HepG2 (cell line): ENCODE results near the gene OCSTAMP. TPM values are rescaled to one million over a fixed set of nuclear protein-coding genes. Genes with fewer than 3 reads are reported as not detected.
A peak's percentile ranks its signal among the peaks of the same experiment; 100 is the strongest.

Source experiments
- BRF2 ChIP-seq: sonication (generic); formaldehyde crosslinking; IDR thresholded peaks from 2 replicates; pipeline ENCODE4 v1.8.1; 2022; ENCODE audit warnings: mild to moderate bottlenecking, missing genetic modification reagents
- DZIP1 ChIP-seq: sonication (generic); formaldehyde crosslinking; IDR thresholded peaks from 2 replicates; pipeline ENCODE4 v1.5.0; 2020; ENCODE audit warnings: mild to moderate bottlenecking, missing genetic modification reagents
- ETS1 ChIP-seq: sonication (generic); formaldehyde crosslinking; IDR thresholded peaks from 2 replicates; pipeline ENCODE4 v1.4.0; 2020; ENCODE audit warnings: missing genetic modification reagents
- MED1 ChIP-seq: sonication (generic); formaldehyde crosslinking; IDR thresholded peaks from 2 replicates; pipeline ENCODE4 v1.4.0; 2020; ENCODE audit warnings: missing genetic modification reagents
- NFAT5 ChIP-seq: sonication (generic); formaldehyde crosslinking; IDR thresholded peaks from 2 replicates; pipeline ENCODE4 v1.4.0; 2020; ENCODE audit warnings: missing genetic modification reagents
- NR3C1 ChIP-seq: sonication (generic); formaldehyde crosslinking; IDR thresholded peaks from 2 replicates; pipeline ENCODE4 v1.4.0; 2020; ENCODE audit warnings: missing genetic modification reagents
- RFX3 ChIP-seq: IDR thresholded peaks from 2 replicates; pipeline ENCODE4 v1.6.1; 2016; ENCODE audit warnings: missing biosample characterization, missing genetic modification reagents
- STAG1 ChIP-seq: sonication (generic); formaldehyde crosslinking; IDR thresholded peaks from 2 replicates; pipeline ENCODE4 v1.4.0; 2020; ENCODE audit warnings: missing genetic modification reagents
- TGIF2 ChIP-seq: IDR thresholded peaks from 2 replicates; pipeline ENCODE4 v1.6.1; 2016; ENCODE audit warnings: control low read depth, missing compliant biosample characterization
- ZBTB3 ChIP-seq: sonication (generic); formaldehyde crosslinking; IDR thresholded peaks from 2 replicates; pipeline ENCODE4 v1.4.0; 2020; ENCODE audit warnings: low read depth, mild to moderate bottlenecking, moderate library complexity, missing genetic modification reagents, borderline replicate concordance
- ZBTB33 ChIP-seq: sonication (generic); formaldehyde crosslinking; IDR thresholded peaks from 2 replicates; pipeline ENCODE4 v1.4.0; 2020; ENCODE audit warnings: missing genetic modification reagents
- ZNF101 ChIP-seq: sonication (generic); formaldehyde crosslinking; IDR thresholded peaks from 2 replicates; pipeline ENCODE4 v1.4.0; 2020; ENCODE audit warnings: mild to moderate bottlenecking, low read depth, missing genetic modification reagents, borderline replicate concordance
- ZNF33A ChIP-seq: sonication (generic); formaldehyde crosslinking; IDR thresholded peaks from 2 replicates; pipeline ENCODE4 v1.5.1; 2020; ENCODE audit warnings: missing genetic modification reagents, mild to moderate bottlenecking, moderate library complexity, borderline replicate concordance
- ZNF512 ChIP-seq: sonication (generic); formaldehyde crosslinking; IDR thresholded peaks from 2 replicates; pipeline ENCODE4 v1.4.0; 2020; ENCODE audit warnings: mild to moderate bottlenecking, missing genetic modification reagents
- polyA plus RNA-seq, 8 experiments: library from polyadenylated mRNA; depleted of rRNA in 3 of 8; stranded (reverse) in 7 of 8; unstranded in 1 of 8; fragments of >200 nt; fragmentation: Illumina TruSeq in 4 of 8; extraction: Trizol in 4 of 8; gene quantifications; 2 replicates each; pipeline versions ENCODE4 v1.2.1 to v1.2.3, GENCODE V29; 2011 to 2016; ENCODE audit warnings: low read depth in 4 of 8, missing spikeins in 1 of 8, mixed read lengths in 1 of 8; ENCODE audit not compliant: insufficient read depth in 1 of 8
- total RNA-seq, 5 experiments: library from RNA; depleted of rRNA; stranded (reverse); fragments of >200 nt; fragmentation: Illumina TruSeq; extraction: Trizol; gene quantifications; 2 replicates each; pipeline ENCODE4 v1.2.3, GENCODE V29; 2016; ENCODE audit warnings: low read depth in 1 of 5

OCSTAMP gene
- total and polyA plus RNA-seq, 2 of the 13 experiments (the other 11 are each of a cell fraction or from before 2014, with no cell fraction given), result not detected

- no peak for TF ChIP-seq ZNF101
- no peak for TF ChIP-seq ZBTB3 (CRISPR knock-in tag)
- peak; percentile 40 for TF ChIP-seq STAG1 (CRISPR knock-in tag)
- 0 out of 2 replicates have a peak, but pooled peaks have one; percentile 23 for TF ChIP-seq MED1
- no peak for TF ChIP-seq NR3C1 (CRISPR knock-in tag)
- TF ChIP-seq ZNF33A (CRISPR knock-in tag), result no peak
- TF ChIP-seq RFX3 (CRISPR knock-in tag), result no peak
- no peak for TF ChIP-seq ETS1
- TF ChIP-seq ZNF512 (CRISPR knock-in tag), result no peak
- no peak for TF ChIP-seq ZBTB33 (CRISPR knock-in tag)
- TF ChIP-seq DZIP1, result no peak
- peak; percentile 63; the same call in 1 of the 2 replicates for TF ChIP-seq NFAT5 (CRISPR knock-in tag)
- no peak for TF ChIP-seq TGIF2
- no peak for TF ChIP-seq BRF2 (CRISPR knock-in tag)
Measured at GRCh38 chr20:46592580-46593362, 42.3 kb upstream of the OCSTAMP start (continued).
